Fibroblast of skin of left biceps (primary cell): ENCODE data around the gene NTF4.
"Not testable (repeated sequence)": the region's sequence is repeated elsewhere in the genome, so short reads cannot be mapped to it uniquely, and the experiment has no call there.

ENCODE experiments used
- DNase-seq, 2 experiments: peaks; one replicate each; pipeline ENCODE4 v3.0.0-alpha.2; 2013; ENCODE audit warnings: low read depth in 2 of 2

Gene NTF4

GRCh38 chr19:49022116-49022515 is 42.5 kb downstream of the NTF4 start:
- DNase-seq = no peak

GRCh38 chr19:49020931-49021895 is 43.4 kb downstream of the NTF4 start:
- DNase-seq = no peak

- DNase-seq = no peak
These were observed 44.3 kb downstream of the NTF4 start for GRCh38 chr19:49020342-49020741.

- no peak for DNase-seq
These were observed 45.2 kb downstream of the NTF4 start for GRCh38 chr19:49019242-49019932.

GRCh38 chr19:49018388-49019241 is 46.0 kb downstream of the NTF4 start:
- not testable (repeated sequence) for DNase-seq

- peak; percentile 18 to 27 for DNase-seq
These were observed 46.8 kb downstream of the NTF4 start for GRCh38 chr19:49017666-49018351.

GRCh38 chr19:49017041-49017665 is 47.5 kb downstream of the NTF4 start, which contains the start of gene LHB:
Gene LHB (minus strand): TSS chr19:49017091. CDS start chr19:49017081, 10 bp downstream.
- DNase-seq = no peak

GRCh38 chr19:49016067-49016839 is 48.4 kb downstream of the NTF4 start:
- no peak for DNase-seq

GRCh38 chr19:49014870-49015255 is 49.8 kb downstream of the NTF4 start:
- no peak for DNase-seq

- no peak for DNase-seq
These were observed 50.3 kb downstream of the NTF4 start for GRCh38 chr19:49014123-49014869.

- no peak for DNase-seq
These were observed 53.4 kb downstream of the NTF4 start for GRCh38 chr19:49011194-49011593.
